BE2C (cell line): ENCODE measurements around the gene PARD6G.

Experiments used
- DNase-seq: peaks from one replicate; pipeline ENCODE4 v3.0.0-alpha.2; 2020
- H3K27me3 ChIP-seq: fragments of 250-450 bp; sonication (Bioruptor Pico); 2 replicates; pipeline ENCODE4 v1.5.1; 2020; ENCODE audit warnings: mild to moderate bottlenecking
- H3K36me3 ChIP-seq: fragments of 250-450 bp; sonication (Bioruptor Pico); 2 replicates; pipeline ENCODE4 v1.5.1; 2020; ENCODE audit warnings: mild to moderate bottlenecking
- H3K4me1 ChIP-seq: fragments of 250-450 bp; sonication (Bioruptor Pico); 2 replicates; pipeline ENCODE4 v1.5.1; 2020
- H3K4me3 ChIP-seq: 2 replicates; pipeline ENCODE4 v1.5.1; 2011; ENCODE audit warnings: low read depth, low read length
- H3K9me3 ChIP-seq: fragments of 250-450 bp; sonication (Bioruptor Pico); 2 replicates; pipeline ENCODE4 v1.5.1; 2020
- TF ChIP-seq, protein P1 (sequence below): IDR thresholded peaks from 2 replicates; pipeline ENCODE4 v1.5.1; 2012; ENCODE audit warnings: mild to moderate bottlenecking, low read depth, low read length

Gene PARD6G

DNA sequence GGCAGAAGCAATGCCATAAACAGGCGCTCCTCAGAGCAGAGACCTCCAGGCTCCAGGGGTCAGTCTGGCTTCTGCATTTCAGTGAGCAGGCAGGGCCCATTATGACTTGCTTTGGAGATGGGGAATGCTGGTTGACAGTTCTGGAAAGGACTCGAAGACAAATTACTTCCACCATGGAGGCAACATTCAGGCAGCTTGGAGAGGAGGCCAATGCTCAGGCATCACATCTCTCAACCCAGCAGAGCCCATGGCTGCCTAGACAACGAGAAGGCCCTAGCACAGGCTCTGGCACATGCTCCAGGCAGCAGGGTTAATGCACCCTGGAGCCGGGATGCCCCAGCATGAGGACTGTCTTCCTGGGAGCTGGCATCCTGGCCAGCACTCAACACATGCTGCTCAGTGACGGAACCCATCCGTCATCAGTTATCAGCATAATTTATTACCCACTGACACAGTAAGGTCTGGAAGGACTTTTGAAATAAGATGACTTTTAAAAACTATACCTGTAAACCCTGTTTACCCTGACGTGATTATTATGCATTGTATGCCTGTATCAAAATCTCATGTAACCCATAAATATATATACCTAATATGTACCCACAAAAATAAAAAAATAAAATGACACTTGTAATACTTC, 85.4 kb downstream of the PARD6G start:
- Histone ChIP-seq H3K4me1 (no peaks in the 10 kb centered on the region), H3K36me3 (no peaks in the 10 kb centered on the region), H3K4me3 (no peak overlapping the region), H3K9me3 (no peaks in the 10 kb centered on the region), H3K27me3 (no peaks in the 10 kb centered on the region)
- TF ChIP-seq, protein P1, sequence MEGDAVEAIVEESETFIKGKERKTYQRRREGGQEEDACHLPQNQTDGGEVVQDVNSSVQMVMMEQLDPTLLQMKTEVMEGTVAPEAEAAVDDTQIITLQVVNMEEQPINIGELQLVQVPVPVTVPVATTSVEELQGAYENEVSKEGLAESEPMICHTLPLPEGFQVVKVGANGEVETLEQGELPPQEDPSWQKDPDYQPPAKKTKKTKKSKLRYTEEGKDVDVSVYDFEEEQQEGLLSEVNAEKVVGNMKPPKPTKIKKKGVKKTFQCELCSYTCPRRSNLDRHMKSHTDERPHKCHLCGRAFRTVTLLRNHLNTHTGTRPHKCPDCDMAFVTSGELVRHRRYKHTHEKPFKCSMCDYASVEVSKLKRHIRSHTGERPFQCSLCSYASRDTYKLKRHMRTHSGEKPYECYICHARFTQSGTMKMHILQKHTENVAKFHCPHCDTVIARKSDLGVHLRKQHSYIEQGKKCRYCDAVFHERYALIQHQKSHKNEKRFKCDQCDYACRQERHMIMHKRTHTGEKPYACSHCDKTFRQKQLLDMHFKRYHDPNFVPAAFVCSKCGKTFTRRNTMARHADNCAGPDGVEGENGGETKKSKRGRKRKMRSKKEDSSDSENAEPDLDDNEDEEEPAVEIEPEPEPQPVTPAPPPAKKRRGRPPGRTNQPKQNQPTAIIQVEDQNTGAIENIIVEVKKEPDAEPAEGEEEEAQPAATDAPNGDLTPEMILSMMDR: no peak
- no peak for DNase-seq

DNA sequence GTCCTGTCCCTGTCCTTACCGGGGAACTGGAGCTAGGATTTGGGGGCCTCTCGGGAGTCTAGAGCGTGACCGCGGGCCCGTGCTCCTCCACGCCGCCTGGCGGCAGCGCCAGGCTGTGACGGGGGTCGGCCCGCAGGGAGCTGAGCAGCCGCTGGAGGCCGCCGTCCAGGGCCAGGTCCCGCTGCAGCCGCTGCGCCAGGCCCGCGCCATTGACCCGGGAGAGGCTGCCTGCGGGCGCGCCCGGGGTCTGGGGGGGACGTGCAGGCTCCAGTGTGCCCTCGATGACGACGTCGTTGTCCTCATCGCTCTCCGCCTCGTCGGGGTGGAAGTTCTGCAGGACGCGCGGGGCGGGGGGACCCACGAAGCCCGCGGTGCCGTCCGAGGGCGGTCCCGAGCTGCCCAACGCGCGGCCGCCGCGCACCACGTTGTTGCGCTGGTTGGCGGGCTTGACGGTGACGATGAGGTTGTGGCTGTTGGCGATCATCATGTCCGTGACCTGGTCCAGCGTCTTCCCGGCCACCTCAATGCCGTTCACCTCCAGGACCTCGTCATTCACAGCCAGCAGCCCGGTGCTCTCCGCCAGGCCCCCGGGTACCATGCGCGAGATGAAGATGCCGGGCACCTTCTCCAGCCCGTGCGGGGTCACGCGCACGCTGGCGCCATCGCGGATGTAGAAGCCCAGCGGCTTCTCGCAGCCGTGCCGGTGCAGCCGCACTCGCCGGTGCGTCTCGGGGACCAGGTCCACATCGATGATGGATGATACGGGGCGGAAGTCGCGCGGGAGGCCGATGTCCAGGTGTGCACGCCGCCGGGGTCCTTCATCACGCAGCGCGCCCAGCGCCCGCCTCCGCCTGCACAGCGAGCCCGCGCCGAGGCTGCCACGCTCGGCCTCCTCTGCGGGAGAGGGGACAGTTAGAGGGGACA, 87.3 kb downstream of the PARD6G start:
- DNase-seq: no peak
- Histone ChIP-seq H3K36me3 (no peaks in the 10 kb centered on the region), H3K4me3 (no peak overlapping the region)

DNA sequence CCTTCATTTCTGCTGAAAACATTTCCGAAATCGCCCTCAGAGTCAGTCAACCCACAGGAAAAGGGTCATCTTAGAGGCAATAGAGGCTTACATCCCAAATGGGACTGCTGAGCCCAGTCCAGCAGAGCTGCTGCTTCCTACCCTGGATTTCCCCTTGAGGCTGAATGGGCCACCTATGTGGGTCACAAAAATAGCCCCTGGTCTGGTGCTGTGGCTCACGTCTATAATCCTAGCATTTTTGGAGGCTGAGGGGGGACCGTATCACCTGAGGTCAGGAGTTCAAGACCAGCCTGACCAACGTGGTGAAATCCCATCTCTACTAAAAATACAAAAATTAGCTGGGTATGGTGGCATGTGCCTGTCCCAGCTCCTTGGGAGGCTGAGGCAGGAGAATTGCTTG, 88.9 kb downstream of the PARD6G start:
- no peak for DNase-seq
- TF ChIP-seq, protein P1: no peak
- Histone ChIP-seq H3K9me3 (no peaks in the 10 kb centered on the region), H3K36me3 (no peaks in the 10 kb centered on the region), H3K4me1 (no peaks in the 10 kb centered on the region), H3K4me3 (no peak overlapping the region), H3K27me3 (no peaks in the 10 kb centered on the region)

More for the DNA sequence above, 87.3 kb downstream of the PARD6G start:
- H3K27me3 ChIP-seq: no peaks in the 10 kb centered on the region
- TF ChIP-seq, protein P1: no peak
- no peaks in the 10 kb centered on the region for H3K9me3 ChIP-seq
- no peaks in the 10 kb centered on the region for H3K4me1 ChIP-seq

DNA sequence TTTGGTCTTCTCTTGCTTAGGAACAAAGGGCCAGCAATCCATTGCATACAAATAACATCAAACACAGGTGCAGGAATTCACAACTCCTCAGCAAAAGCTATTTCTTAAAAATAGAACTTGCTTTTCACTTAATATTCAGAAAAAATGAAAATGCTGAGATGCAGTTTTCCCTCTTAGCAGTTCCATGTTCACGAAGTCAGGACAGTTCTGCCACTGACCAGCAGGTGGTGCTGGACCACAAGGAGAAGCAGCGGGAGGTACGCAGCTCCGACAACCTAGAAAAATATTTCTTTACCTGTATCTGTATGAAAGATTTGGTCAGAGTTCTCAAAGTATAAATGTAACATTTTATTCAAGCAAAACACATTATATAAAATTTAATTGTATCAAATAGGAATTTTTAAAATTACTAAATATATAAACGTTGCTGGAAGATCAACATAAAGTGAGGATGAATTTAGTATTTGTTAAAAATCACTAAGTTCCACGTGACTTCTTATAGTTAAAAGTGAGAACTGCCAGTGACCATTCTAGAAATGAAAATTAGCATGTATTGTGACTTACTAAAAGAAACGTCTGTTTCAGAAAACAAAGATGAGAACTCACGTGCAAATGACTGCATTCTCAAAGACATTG, 89.5 kb downstream of the PARD6G start:
- H3K36me3 ChIP-seq: no peaks in the 10 kb centered on the region
- peak; percentile 60 for DNase-seq
- H3K9me3 ChIP-seq: no peaks in the 10 kb centered on the region
- H3K4me1 ChIP-seq: no peaks in the 10 kb centered on the region
- TF ChIP-seq, protein P1: peak; percentile 82
- H3K4me3 ChIP-seq: no peak overlapping the region
- H3K27me3 ChIP-seq: no peaks in the 10 kb centered on the region

DNA sequence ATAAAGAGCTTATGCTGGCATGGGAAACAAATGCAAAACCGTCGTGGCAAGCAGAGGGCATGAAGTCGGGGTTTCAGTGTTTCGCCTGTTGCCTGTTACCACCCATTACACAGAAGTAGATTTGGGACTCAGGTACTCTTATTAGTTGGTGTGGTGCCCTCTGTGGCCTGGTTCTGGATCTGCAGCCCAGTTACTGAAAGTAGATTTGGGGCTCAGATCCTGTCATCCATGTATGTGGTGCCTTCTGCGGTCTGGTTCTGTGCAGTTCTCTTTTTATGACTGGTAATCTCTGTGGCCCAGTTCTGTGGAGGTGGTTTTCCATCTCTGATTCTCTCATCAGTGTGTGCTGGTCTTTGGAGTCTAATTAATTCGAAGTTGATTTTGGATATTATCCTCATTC, 93.0 kb downstream of the PARD6G start:
- DNase-seq: no peak
- H3K36me3 ChIP-seq: no peaks in the 10 kb centered on the region
- H3K4me3 ChIP-seq: no peak overlapping the region
- H3K9me3 ChIP-seq: no peaks in the 10 kb centered on the region
- TF ChIP-seq, protein P1: peak; percentile 16; the same call in 1 of the 2 replicates
- no peaks in the 10 kb centered on the region for H3K4me1 ChIP-seq
- H3K27me3 ChIP-seq: no peaks in the 10 kb centered on the region
